ENCODE results near the gene COL13A1.

DNA sequence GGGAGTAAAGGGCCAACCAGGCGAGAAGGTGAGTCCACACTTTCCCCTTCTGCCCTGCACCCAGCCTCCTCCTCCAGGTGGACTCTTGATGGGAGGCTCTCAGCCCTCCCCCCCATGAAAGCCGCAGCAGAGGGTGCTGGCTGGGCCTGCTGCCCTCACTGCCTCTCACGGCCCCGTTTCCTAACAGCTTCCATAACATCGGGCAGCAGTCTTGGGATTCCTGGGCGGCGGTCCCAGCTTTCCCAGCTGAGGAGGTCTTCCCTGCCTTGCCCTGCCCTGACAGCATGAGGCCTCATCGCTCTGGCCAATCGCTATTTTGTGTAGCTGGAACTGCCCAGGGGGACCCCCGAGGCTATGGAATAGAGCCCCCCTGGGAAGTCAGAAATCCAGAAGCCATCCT lies 76.3 kb downstream of the COL13A1 start:
- TF ChIP-seq ARNTL (CRISPR knock-in tag; IDR thresholded peaks at IDR 0.05; ENCODE audit: borderline replicate concordance, low read depth), result no peak
- no peak for TF ChIP-seq ZC3H10 (CRISPR knock-in tag; IDR thresholded peaks at IDR 0.05)
- no peak for TF ChIP-seq RARB (CRISPR knock-in tag; IDR thresholded peaks at IDR 0.05)
- TF ChIP-seq, protein P1, sequence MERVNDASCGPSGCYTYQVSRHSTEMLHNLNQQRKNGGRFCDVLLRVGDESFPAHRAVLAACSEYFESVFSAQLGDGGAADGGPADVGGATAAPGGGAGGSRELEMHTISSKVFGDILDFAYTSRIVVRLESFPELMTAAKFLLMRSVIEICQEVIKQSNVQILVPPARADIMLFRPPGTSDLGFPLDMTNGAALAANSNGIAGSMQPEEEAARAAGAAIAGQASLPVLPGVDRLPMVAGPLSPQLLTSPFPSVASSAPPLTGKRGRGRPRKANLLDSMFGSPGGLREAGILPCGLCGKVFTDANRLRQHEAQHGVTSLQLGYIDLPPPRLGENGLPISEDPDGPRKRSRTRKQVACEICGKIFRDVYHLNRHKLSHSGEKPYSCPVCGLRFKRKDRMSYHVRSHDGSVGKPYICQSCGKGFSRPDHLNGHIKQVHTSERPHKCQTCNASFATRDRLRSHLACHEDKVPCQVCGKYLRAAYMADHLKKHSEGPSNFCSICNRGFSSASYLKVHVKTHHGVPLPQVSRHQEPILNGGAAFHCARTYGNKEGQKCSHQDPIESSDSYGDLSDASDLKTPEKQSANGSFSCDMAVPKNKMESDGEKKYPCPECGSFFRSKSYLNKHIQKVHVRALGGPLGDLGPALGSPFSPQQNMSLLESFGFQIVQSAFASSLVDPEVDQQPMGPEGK (CRISPR knock-in tag; IDR thresholded peaks at IDR 0.05; ENCODE audit: borderline replicate concordance), result no peak
- no peak for TF ChIP-seq CSDC2 (CRISPR knock-in tag; IDR thresholded peaks at IDR 0.05)
- no peak for TF ChIP-seq SNAI2 (CRISPR knock-in tag; IDR thresholded peaks at IDR 0.05)
- no peak for TF ChIP-seq GLIS3 (CRISPR knock-in tag; IDR thresholded peaks at IDR 0.05)
- no peak for TF ChIP-seq ESRRG (CRISPR knock-in tag; IDR thresholded peaks at IDR 0.05)
- no peak for TF ChIP-seq ISL1 (CRISPR knock-in tag; IDR thresholded peaks at IDR 0.05)
- TF ChIP-seq, protein P2, sequence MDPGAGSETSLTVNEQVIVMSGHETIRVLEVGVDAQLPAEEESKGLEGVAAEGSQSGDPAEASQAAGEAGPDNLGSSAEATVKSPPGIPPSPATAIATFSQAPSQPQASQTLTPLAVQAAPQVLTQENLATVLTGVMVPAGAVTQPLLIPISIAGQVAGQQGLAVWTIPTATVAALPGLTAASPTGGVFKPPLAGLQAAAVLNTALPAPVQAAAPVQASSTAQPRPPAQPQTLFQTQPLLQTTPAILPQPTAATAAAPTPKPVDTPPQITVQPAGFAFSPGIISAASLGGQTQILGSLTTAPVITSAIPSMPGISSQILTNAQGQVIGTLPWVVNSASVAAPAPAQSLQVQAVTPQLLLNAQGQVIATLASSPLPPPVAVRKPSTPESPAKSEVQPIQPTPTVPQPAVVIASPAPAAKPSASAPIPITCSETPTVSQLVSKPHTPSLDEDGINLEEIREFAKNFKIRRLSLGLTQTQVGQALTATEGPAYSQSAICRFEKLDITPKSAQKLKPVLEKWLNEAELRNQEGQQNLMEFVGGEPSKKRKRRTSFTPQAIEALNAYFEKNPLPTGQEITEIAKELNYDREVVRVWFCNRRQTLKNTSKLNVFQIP (CRISPR knock-in tag; IDR thresholded peaks at IDR 0.05; ENCODE audit: borderline replicate concordance, low read depth), result no peak

Measured in SK-N-SH treated with all-trans-retinoic acid at 6 μM for 48 hours (cell line).